Activated CD4-positive, alpha-beta T cell treated with anti-CD3 and anti-CD28 coated beads, Interleukin-2, amount 50 U/mL, for 16 hours (primary cell): Measurements from ENCODE around the gene MRNIP.
"Not testable (repeated sequence)": the region's sequence is repeated elsewhere in the genome, so short reads cannot be mapped to it uniquely, and the experiment has no call there.

Source experiments
- DNase-seq: peaks from one replicate; pipeline ENCODE4 v3.0.0-alpha.2; 2020

MRNIP gene

DNA sequence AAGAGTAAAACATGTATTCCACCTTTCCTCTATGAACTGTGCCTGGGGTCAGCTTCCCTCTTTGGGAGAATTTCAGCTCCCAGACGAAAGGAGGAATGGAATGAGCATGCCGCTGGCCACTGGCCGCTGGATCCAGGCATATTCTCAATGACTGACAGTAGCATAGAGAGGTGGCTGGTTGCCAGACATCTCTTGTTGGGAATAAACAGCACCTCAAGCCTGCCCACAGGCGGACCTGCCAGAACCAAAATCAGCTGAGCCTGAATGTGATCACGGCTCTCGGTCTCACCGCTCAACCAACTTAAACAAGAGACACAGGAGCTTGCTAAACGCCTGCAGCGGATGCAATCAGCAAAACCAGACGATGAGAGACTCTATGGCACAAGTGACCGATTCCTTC, 28.5 kb upstream of the MRNIP start:
- DNase-seq: no peak

DNA sequence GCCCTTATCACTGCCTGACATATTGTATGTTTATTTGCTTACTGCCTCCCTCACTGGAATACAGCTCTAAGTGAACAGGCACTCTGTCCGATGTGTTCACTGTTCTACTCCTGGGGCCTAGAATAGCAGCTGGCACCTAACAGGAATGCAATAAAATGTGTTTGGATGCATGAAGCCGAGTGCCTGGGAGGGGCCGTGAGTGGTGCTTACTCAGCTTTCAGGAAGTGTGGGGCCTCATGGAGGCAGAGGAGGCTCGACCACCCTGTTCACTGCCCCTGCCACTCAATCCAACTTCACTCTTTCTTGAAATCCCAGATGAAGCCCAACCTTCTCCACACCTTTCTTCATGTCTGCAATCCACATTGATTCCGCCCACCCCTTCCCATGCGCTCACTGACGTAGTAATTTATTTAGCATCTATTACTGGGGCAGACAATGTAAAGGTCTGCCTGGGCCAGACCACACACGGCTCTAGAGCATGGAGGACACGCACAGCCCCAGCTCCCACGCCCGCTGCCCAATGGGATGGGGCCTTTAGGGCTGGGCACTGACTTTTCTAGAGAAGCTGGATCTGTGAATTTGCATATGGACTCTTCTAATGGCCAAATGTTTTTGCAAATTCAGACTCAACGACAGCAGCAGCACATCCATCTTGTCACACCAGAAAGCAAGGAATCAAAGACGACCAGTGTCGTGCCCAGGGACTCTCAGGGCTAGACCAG, 27.7 kb upstream of the MRNIP start:
- DNase-seq: no peak

DNA sequence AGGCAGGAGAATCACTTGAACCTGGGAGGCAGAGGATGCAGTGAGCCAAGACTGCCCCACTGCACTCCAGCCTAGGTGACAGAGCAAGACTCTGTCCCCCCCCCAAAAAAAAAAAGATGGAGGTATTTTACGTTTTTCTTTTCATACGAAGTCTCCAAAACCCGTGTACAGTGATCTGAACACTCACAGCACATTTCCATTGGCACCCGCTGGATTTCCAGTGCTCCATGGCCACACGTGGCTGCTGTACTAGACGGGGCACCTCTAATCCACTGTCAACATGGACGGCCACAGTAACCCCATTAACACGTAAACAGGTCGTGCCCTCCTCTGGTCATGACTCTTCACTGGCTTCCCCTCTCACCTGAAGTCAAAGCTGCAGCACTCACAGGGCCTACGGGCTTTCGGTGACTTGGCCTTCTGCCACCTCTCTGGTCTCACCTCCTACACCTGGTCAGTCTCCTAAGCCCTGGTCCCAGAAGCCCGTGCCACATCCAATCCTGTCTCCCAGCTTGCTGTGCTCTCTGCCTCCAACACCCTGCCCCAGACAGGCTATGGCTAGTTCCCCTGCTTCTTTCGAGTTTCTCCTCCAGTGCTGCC, 27.0 kb upstream of the MRNIP start:
- no peak for DNase-seq

DNA sequence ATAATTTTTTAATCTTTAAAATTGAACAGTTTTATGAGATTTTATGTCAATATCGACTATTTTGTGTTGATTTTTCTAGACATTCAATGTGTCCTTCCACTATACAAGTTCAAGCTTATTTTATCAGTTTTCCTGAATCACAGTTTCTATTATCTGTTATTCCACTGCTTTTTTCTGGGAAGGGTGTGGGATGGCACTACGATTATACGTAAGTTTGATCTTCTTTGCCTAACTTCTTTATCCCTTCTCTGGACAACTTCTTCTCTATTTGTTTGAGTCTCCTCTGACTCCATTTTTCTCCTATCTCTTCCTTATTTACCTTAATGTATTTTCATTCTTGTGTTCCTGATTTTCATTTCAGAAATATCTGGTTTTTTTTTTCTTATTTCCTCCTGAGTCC, 24.5 kb upstream of the MRNIP start:
- no peak for DNase-seq

DNA sequence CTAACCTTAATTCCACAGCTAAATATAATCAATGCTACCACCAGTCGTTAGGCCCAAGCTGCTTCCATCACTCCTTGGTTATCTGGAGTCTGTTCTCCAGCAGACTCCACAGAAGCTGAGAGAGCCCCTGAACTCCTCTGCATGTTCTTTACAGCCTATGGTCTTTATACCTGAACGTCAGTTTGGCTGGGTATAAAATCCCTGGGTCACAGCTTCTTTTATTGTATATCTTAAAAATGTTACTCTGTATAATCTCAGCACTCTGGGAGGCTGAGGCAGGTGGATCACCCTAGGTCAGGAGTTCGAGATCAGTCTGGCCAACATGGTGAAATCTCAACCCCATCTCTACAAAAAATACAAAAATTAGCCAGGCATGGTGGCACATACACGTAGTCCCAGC, 23.7 kb upstream of the MRNIP start:
- no peak for DNase-seq

DNA sequence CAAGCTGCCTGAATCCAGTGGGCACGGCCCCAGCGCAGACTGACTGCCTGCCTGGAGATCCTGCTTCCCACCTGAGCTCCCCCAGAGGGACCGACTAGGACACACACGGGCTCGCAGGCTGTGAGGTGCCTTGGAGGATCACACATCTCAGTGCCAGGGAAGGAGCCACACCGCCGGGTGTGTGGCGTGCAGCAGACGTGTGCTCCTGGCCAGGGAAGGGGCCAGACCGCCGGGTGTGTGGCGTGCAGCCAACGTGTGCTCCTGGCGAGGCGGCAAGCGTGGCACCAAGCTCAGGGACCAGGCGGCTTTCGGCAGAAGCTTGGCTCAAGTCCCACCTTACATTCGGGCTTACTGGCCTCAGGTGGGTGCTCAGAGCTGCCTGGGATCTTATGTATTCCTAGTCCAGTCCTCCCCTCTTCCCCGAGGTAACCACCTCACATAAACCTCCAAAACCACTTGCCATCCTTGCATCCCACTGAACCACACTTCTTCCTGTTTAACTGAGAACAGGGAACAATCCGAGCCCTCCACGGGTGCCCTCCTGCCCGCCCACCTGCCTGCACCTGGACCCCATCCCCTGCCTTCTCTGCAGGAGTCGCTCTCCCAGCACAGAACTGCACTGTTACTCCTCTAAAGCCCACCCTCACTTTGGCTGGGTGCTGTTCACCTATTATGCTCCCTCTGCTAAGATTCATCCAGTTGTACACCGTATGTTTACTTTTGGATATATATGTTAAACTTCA, 22.4 kb upstream of the MRNIP start:
- no peak for DNase-seq

DNA sequence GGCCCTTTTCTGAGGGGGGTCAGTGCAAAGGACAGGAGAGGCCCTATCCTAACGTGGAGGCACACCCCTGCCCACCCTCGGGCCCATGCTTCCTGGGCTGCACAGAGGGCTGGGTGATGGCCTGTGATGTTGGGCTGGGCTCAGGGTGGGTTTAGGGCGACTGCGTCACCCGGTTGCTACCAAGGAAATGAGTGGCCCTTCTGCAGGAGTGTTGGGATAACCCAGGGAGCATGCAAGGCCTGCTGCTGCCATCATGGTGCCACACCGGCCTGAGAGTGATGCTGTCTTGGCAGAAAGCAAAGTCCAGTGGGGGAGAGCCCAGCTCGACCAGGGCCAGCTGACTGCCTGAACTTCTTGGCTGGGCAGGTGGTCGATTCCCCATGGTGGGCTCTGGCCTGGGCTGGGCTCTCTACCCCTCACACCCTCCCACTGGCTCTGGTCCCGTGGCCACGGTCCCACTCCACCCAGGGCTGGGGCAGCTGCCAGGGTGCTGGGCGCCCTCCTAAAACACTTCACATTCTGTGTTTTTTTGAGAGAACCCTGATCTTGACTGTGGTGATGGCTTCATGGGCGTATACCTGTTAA, 21.5 kb upstream of the MRNIP start:
- DNase-seq: no peak

DNA sequence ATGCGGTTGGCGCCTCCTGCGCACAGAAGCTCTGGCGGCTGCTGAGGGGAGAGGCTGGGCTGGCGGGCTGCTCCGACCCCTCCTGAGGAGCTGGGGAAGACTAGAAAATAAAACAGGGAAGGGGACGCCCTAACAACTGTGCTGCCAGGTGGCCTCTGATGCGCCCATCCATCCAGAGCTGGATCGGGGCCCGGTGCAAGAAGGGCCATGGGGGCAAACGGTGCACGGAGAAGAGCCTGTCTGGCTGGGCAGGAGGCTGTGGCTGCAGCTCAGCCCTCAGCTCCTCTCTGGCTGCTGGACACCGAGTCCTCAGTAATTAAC, 21.0 kb upstream of the MRNIP start:
- no peak for DNase-seq

DNA sequence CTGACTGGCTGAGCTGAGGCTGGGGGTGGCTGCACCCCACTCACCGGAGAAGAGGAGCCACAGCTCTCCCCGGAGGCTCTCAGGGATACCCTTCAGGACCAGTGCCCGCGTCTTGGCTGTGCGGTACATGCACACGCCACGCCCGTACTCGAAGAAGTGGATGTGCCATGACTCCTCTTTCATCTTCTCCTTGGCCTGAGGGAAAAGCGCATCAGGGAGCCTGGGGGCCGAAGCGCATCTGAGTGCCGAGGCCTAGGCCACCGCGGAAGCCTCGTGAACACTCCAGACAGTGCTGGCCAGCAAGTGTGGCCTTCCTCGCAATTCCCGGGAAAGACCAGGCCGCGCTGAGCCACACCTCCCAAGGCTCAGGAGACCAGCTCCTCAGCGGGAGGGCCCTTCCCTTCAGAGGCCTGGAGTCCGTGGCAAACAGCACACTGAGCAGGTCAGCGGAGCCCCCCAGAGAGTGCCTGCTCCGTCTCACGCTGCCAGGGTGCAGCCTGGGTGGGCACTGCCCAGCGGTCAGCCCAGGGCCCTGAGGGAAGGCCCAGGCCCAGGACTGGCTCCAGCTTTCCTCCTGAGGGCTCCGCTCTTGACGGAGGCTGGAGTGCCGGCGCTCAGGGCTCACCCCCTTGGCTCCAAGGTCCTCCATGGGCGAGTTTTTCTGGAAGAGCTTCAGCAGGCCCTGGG, 20.5 kb upstream of the MRNIP start:
- DNase-seq: no peak

DNA sequence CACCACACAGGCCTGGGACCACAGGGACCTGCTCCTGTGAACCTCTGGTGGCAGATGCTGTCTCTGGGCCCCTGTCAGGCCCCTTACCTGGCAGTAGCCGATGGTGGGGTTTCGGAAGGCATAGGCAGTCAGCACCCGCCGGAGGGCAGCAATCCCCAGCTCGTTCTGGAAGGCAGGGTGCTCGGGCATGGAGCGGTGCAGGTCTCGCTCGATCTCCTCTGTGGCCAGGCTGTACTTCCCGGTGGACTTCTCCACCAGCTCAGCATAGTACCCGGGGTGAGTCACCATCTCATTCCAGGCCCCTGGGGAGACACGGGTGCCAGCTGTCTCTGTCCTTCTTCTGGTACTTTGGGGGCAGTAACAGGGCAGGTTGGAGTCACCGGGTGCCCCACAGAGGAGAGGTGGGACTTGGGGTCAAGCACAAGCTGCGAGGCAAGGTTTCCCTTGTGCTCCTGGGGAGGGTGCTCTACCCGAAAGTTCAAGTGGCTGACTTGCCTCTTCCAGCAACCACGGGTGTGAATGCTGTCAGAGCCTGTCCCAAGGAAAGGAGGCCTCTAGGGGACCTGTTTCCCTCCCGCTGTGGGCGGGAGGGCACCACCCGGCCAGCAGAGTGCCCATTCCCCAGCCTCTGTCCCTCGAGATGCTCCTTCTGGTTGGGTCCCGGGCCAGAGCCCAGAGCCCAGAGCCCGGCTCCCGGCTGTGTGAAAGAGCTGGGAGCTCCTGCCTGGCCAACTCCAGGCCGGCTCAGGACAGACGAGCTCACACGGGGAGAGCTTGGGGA, 19.8 kb upstream of the MRNIP start:
- no peak for DNase-seq

DNA sequence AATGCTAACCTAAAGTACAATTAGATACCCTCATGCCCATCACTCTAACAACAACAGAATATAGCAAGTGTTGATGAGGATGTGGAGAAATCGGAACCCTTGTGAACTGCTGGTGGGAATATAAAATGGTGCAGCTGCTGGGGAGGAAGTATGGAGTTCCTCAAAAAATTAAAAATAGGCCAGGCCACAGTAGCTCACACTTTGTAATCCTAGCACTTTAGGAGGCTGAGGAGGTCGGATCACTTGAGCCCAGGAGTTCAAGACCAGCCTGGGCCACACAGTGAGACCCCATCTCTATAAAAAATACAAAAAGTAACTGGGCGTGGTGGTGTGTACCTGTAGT, 18.0 kb upstream of the MRNIP start:
- DNase-seq: no peak

DNA sequence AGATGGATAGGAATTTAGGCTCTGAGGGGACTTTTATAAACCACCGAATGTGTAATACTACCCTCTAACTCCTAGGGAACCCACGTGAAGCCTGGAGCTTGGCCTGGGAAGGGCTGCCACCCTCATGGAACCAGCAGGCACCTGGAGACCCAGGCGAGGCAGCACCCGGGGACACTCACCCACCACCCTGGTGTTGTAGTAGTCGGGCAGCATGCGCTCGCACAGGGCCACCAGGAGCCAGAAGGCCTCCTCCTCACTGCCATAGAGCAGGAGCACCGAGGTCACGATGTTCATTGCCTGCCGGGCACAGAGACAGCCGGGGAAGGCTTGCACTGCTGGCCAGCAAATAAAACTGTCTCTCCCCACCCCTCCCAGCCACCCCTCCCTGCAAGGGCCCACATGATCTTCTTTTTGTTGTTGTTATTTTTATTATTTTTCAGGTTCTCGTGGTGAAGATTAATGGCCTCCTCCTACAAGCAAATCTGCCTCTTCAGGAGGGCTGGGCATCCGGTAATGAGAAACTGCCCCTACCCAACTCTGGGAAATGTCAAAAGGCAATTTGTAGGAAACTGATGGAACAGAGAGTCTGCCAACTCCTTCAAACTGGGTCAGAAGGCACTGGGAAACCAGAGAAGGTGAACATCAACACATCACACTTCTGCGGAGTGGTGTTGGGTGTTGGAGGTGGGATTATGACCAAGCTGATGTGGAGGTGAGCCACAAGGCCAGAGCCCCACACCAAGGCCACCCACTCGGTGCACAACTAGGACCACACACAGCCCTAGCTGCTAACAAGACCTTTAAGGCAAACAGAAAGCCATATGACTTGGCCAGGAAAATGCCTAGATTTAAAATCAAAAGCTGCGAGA, 17.4 kb upstream of the MRNIP start:
- no peak for DNase-seq

DNA sequence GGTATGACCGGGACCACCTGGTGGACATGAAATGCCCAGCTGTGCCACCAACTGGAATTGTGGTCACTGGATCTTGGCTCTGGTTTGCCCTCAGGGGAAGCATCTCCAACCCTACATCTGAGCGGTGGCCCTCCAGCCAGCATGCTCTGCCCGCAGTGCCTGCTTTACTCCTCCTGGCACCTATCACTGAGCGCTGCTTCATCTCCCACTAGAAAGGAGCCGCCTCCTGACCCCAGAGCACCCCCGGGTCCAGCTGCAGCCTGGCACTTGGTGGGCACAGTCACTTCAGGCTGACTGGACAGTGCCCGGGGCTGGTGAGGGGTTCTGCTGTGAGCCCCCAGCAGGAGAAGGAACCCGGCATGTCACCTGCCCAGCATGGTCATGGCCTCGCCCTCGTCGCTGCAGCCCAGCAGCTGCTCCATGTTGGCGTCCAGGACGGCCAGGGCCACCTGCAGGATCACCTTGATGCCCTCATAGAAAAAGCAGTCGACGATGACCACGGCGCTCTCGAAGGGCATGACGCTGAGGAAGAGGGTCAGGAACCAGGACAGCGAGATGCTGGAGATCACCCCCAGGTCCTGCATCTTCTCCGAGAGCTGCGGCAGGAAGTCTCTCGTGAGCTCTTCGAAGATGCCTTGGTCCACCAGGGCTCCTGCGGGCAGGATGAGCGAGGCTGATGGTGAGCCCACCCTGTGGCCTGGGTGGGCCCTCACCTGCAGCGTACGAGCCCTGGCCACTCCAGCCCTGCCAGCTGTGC, 16.1 kb upstream of the MRNIP start:
- no peak for DNase-seq

DNA sequence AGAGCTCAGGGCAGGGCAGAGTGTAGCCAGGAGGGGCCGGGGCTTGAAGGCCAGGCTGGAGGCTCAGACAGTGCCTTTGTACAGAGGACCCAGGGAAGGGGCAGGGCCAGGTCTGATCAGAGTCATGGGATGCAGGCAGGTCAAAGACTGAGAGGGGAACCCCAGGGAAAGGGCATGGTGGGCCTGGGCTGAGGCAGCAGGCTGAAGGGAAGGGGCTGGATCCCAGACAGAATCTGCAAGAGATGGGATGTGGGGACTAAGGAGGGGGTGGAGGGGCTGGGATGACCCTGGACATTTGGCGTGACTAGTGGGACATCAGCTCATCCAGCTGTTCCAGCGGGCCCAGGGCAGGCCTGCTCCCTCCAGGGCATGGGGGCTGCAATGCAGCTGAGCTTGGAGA, 15.5 kb upstream of the MRNIP start:
- DNase-seq: no peak

DNA sequence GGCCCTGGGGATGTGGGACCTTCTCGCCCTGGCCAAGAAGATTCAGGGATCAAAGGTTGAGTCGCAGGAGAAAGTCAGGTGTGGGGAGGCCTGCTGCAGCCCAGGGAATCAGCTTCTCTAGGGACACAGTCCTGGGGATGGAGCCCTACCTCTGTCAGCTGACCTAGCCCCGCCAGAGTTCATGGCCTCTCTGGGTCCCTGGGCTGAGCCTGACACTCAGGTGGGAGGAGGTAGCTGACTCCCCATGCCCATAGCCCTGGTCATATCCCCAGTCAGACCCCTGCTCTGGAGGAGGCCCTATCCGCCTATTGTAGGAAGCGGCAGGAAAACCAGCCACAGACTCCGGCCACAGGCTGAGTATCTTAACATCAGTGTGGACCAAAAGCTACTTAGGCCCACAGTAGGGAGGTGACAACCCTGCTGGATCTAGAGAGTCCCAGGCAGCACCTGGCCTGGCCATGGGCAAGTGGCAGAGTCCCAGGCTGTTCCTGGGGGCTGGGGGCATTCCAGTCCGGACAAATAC, 15.0 kb upstream of the MRNIP start:
- DNase-seq: no peak

DNA sequence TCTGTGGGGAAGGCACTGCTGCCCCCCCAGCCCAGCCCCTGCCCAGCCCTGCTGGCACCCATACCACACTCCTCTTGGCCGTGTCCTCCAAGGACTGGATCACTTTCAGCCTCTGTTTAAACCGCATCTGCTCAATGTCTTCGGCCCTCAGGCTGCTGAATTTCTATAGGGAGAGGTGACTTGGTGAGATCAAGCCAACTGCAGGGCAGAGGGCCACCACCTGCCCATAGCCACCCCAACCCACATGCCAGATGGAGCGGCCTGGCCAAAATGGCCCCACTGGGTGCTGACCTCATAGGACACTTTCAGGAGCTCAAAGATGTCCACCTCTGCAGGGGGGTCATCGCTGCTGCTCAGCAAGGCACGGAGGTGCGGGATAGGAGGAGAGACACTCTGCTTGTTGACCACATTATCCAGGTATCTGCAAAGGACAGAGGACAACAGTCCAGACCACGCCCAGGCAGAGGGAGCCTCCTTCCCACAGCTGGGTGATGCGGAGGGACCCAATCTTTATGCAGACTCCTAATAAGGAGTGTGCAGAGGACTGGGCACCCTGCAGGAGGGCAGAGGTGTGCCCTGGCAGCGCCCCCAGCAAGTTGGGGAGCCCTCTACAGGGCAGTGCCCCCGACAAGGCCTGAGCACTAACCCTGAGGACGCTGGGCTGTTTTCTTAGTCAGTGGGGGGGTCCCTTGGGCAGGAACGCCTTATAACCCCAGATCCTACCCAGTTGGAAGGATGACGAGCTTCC, 14.4 kb upstream of the MRNIP start:
- no peak for DNase-seq

DNA sequence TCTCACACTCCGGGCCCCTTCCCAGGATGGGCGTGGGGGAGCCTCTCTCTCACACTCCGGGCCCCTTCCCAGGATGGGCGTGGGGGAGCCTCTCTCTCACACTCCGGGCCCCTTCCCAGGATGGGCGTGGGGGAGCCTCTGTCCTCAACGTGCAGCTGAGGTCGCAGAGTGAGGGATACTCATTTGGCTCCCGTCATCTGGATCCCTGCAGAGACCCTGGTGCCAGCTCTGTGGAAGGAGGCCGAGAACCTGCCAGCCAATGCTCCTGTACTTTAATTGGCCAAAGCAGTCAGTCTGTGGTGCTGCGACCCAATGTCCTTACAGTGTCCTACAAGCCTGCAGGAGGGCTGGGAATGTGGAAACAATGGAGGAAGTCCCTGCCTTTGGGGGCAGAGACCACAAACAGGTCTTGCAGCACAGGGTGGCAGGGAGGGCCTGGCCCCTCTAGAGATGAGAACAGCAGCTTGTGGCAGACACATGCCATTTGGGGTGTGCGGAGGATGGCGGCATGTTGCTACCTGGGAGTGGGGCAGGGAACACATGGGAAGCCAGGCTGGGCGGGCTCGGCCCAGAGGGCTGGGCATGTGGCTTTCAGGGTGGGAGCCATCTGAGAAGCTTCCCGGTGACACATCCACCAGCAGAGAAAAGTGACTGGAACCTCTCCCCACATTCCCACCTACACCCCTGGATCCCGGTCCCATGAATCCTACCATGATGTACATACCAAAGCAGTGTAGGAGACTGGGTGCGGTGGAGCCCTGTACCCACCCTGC, 13.6 kb upstream of the MRNIP start:
- no peak for DNase-seq

DNA sequence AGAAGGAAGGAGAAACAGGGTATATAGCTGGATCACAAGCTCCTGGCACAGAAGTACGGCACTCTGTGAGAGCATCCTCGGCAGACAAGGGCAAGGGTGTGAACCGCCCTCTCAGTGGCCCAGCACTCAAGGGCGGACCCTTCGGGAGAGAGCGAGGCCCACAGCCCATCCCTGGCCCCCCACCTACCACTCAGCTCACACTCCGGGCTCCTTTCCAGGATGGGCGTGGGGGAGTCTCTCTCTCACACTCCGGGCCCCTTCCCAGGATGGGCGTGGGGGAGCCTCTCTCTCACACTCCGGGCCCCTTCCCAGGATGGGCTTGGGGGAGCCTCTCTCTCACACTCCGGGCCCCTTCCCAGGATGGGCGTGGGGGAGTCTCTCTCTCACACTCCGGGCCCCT, 12.9 kb upstream of the MRNIP start:
- DNase-seq: not testable (repeated sequence)

DNA sequence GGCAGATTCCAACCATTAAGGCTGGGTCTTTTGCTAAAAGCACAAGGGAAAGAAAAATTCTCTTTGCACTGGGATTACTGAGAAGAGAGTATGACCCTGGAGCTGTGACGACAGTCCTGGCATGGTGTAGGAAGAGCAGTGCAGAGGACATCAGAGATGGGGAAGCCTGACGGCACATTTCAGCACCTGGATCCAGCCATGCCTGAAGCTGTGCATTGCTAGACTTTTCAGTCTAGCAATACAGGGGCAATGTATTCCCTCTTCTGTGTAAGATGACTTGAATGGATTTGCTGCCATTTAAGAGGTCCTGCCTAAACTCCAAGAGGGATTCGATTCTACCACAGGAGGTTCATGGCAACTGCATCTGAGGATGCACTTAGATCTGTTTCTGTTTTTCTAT, 12.3 kb upstream of the MRNIP start:
- no peak for DNase-seq
